HEK293T (cell line): ENCODE measurements around the gene TUBGCP3.

ENCODE experiments used
- CTCF ChIA-PET: fragments of 350-600 bp; formaldehyde crosslinking; extraction: SDS; loops from one replicate; lab custom pipeline; 2021; ENCODE audit warnings: antibody characterized with exemption, inconsistent platforms; lab: Yijun Ruan, JAX
- POLR2A ChIA-PET: fragments of 350-600 bp; formaldehyde crosslinking; extraction: SDS; loops from one replicate; lab custom pipeline; 2020; ENCODE audit warnings: antibody characterized with exemption, inconsistent platforms; lab: Yijun Ruan, JAX
- DNase-seq: peaks from one replicate; pipeline ENCODE4 v3.0.0; 2012; ENCODE audit warnings: mixed read lengths; ENCODE audit errors: extremely low spot score
- ARNT ChIP-seq: fragments of 450-650 bp; IDR thresholded peaks from 2 replicates; pipeline ENCODE4 v1.6.1; 2017; ENCODE audit warnings: mild to moderate bottlenecking
- BHLHE40 ChIP-seq: fragments of 450-650 bp; IDR thresholded peaks from 2 replicates; pipeline ENCODE4 v1.6.1; 2016; ENCODE audit warnings: mild to moderate bottlenecking, moderate library complexity, borderline replicate concordance
- CTBP1 ChIP-seq: fragments of 450-650 bp; IDR thresholded peaks from 2 replicates; pipeline ENCODE4 v1.6.1; 2016; ENCODE audit warnings: borderline replicate concordance
- ELF4 ChIP-seq: fragments of 450-650 bp; IDR thresholded peaks from 2 replicates; pipeline ENCODE4 v1.6.1; 2017; ENCODE audit warnings: antibody characterized with exemption
- FOXA1 ChIP-seq: fragments of 450-650 bp; IDR thresholded peaks from 2 replicates; pipeline ENCODE4 v1.6.1; 2016; ENCODE audit warnings: mild to moderate bottlenecking
- FOXK2 ChIP-seq: fragments of 450-650 bp; IDR thresholded peaks from 2 replicates; pipeline ENCODE4 v1.6.1; 2016; ENCODE audit warnings: mild to moderate bottlenecking
- FOXM1 ChIP-seq: fragments of 450-650 bp; IDR thresholded peaks from 2 replicates; pipeline ENCODE4 v1.6.1; 2017; ENCODE audit warnings: mild to moderate bottlenecking, borderline replicate concordance
- HDGF ChIP-seq: fragments of 450-650 bp; IDR thresholded peaks from 2 replicates; pipeline ENCODE4 v1.6.1; 2017; ENCODE audit warnings: antibody characterized with exemption, borderline replicate concordance
- L3MBTL2 ChIP-seq: fragments of 450-650 bp; conservative IDR thresholded peaks from 2 replicates; pipeline ENCODE4 v1.6.1; 2016; ENCODE audit warnings: mild to moderate bottlenecking
- LEF1 ChIP-seq: fragments of 450-650 bp; IDR thresholded peaks from 2 replicates; pipeline ENCODE4 v1.6.1; 2017; ENCODE audit warnings: mild to moderate bottlenecking, borderline replicate concordance
- NFRKB ChIP-seq: fragments of 450-650 bp; IDR thresholded peaks from 2 replicates; pipeline ENCODE4 v1.6.1; 2016; ENCODE audit warnings: mild to moderate bottlenecking, moderate library complexity
- PKNOX1 ChIP-seq: fragments of 450-650 bp; IDR thresholded peaks from 2 replicates; pipeline ENCODE4 v1.6.1; 2016
- SP1 ChIP-seq: fragments of 450-650 bp; IDR thresholded peaks from 2 replicates; pipeline ENCODE4 v1.6.1; 2017
- SUZ12 ChIP-seq: fragments of 450-650 bp; IDR thresholded peaks from 2 replicates; pipeline ENCODE4 v1.6.1; 2016; ENCODE audit warnings: mild to moderate bottlenecking
- TARDBP ChIP-seq: fragments of 450-650 bp; IDR thresholded peaks from 2 replicates; pipeline ENCODE4 v1.6.1; 2016
- ZNF384 ChIP-seq: fragments of 450-650 bp; IDR thresholded peaks from 2 replicates; pipeline ENCODE4 v1.6.1; 2016

Gene TUBGCP3

GRCh38 chr13:112522578-112522977, 65.4 kb downstream of the TUBGCP3 start:
- no peak for TF ChIP-seq BHLHE40
- TF ChIP-seq LEF1 = no peak
- no peak for TF ChIP-seq ELF4
- no peak for TF ChIP-seq PKNOX1
- no peak for TF ChIP-seq ARNT
- TF ChIP-seq TARDBP = no peak
- no peak for TF ChIP-seq CTBP1
- TF ChIP-seq SP1 = no peak
- no peak for TF ChIP-seq ZNF384
- no peak for TF ChIP-seq HDGF
- no peak for TF ChIP-seq FOXA1
- no peak for TF ChIP-seq SUZ12
- TF ChIP-seq FOXM1 = no peak
- TF ChIP-seq NFRKB = no peak
- TF ChIP-seq L3MBTL2 = no peak
- ChIA-PET CTCF (no interaction called here), POLR2A (no interaction called here)
- no peak for DNase-seq

- CTCF ChIA-PET = no interaction called here
- TF ChIP-seq HDGF = no peak
- TF ChIP-seq BHLHE40 = no peak
- TF ChIP-seq FOXM1 = no peak
- TF ChIP-seq ZNF384 = no peak
- no peak for TF ChIP-seq TARDBP
- no peak for TF ChIP-seq NFRKB
- POLR2A ChIA-PET = no interaction called here
- no peak for DNase-seq
Measured at GRCh38 chr13:112521073-112521685, 66.8 kb downstream of the TUBGCP3 start.

- no peak for TF ChIP-seq CTBP1
- TF ChIP-seq FOXM1 = no peak
- TF ChIP-seq L3MBTL2 = no peak
- TF ChIP-seq HDGF = no peak
- no peak for TF ChIP-seq PKNOX1
- no peak for TF ChIP-seq TARDBP
- no peak for TF ChIP-seq ELF4
- DNase-seq = no peak
- CTCF ChIA-PET = no interaction called here
- POLR2A ChIA-PET = no interaction called here
Measured at GRCh38 chr13:112519517-112520060, 68.4 kb downstream of the TUBGCP3 start.

- ChIA-PET CTCF (no interaction called here), POLR2A (no interaction called here)
- no peak for TF ChIP-seq CTBP1
- no peak for TF ChIP-seq ARNT
- no peak for TF ChIP-seq HDGF
- TF ChIP-seq FOXM1 = no peak
- TF ChIP-seq FOXK2 = no peak
- TF ChIP-seq ZNF384 = no peak
- TF ChIP-seq BHLHE40 = no peak
- no peak for DNase-seq
Measured at GRCh38 chr13:112516218-112516617, 71.7 kb downstream of the TUBGCP3 start.

- TF ChIP-seq FOXA1 (no peak), TARDBP (no peak), PKNOX1 (no peak), FOXM1 (no peak), ARNT (no peak), BHLHE40 (no peak), SP1 (no peak), LEF1 (no peak), FOXK2 (no peak), L3MBTL2 (no peak), HDGF (no peak), SUZ12 (no peak), CTBP1 (no peak), ELF4 (no peak), NFRKB (no peak), ZNF384 (no peak)
- POLR2A ChIA-PET = no interaction called here
- CTCF ChIA-PET = no interaction called here
- DNase-seq = no peak
Measured at GRCh38 chr13:112513761-112514160, 74.2 kb downstream of the TUBGCP3 start.

- TF ChIP-seq HDGF = no peak
- no peak for TF ChIP-seq CTBP1
- no peak for TF ChIP-seq SUZ12
- no peak for TF ChIP-seq SP1
- TF ChIP-seq FOXM1 = no peak
- no peak for TF ChIP-seq FOXK2
- no peak for TF ChIP-seq NFRKB
- TF ChIP-seq ZNF384 = no peak
- no peak for TF ChIP-seq TARDBP
- TF ChIP-seq L3MBTL2 = no peak
- no peak for TF ChIP-seq LEF1
- TF ChIP-seq BHLHE40 = no peak
- no peak for TF ChIP-seq ARNT
- TF ChIP-seq PKNOX1 = no peak
- TF ChIP-seq FOXA1 = no peak
- DNase-seq = no peak
- ChIA-PET POLR2A (no interaction called here), CTCF (interaction anchor here (0.6 kb wide), 1 partner anchor 25 kb away, joined by 3 read pairs; no protein-coding TSS in a partner anchor)
Measured at GRCh38 chr13:112510987-112511685, 76.8 kb downstream of the TUBGCP3 start.
